H1 (cell line): ENCODE measurements around the gene CCDC86. TPM values are rescaled to one million over a fixed set of nuclear protein-coding genes. Genes with fewer than 3 reads are reported as not detected.

Experiments used
- CTCF ChIA-PET: fragments of 300-600 bp; sonication (Branson Sonifier 250); formaldehyde crosslinking; loops from one replicate; lab custom pipeline; 2021; ENCODE audit not compliant: partially characterized antibody; lab: Charles Lee
- POLR2A ChIA-PET: fragments of 300-600 bp; sonication (Branson Sonifier 250); formaldehyde crosslinking; loops from one replicate; lab custom pipeline; 2021; ENCODE audit warnings: inconsistent platforms; ENCODE audit not compliant: partially characterized antibody; lab: Charles Lee
- DNase-seq, 2 experiments: peaks; one replicate each; pipeline versions ENCODE4 v3.0.0 to v3.0.0-alpha.2; 2010 to 2022; ENCODE audit warnings: low spot score in 2 of 2, low read depth in 1 of 2, mixed read lengths in 1 of 2
- FAIRE-seq: peaks from 2 replicates; lab custom pipeline; 2011; peaks lifted over from hg19 to GRCh38; lab: Jason Lieb, UNC
- H2AFZ ChIP-seq: 2 replicates; pipeline ENCODE4 v1.8.1; 2012; ENCODE audit warnings: low read length, inconsistent platforms
- H2AK5ac ChIP-seq: 2 replicates; pipeline ENCODE4 v1.6.1; 2013; ENCODE audit warnings: low read depth, low read length
- H2BK120ac ChIP-seq: replicated peaks from 2 replicates; pipeline ENCODE3; 2013; ENCODE audit warnings: low read depth, low read length, inconsistent platforms
- H2BK12ac ChIP-seq: 2 replicates; pipeline ENCODE4 v1.6.1; 2013; ENCODE audit warnings: low read depth, low read length
- H2BK15ac ChIP-seq: 2 replicates; pipeline ENCODE4 v1.6.1; 2013; ENCODE audit warnings: low read length
- H2BK20ac ChIP-seq: 2 replicates; pipeline ENCODE4 v1.6.1; 2013; ENCODE audit warnings: low read length
- H2BK5ac ChIP-seq: 2 replicates; pipeline ENCODE4 v1.6.1; 2013; ENCODE audit warnings: low read depth, low read length
- H3K14ac ChIP-seq: 2 replicates; pipeline ENCODE4 v1.6.1; 2013; ENCODE audit warnings: inconsistent platforms; ENCODE audit not compliant: insufficient read length
- H3K18ac ChIP-seq: 2 replicates; pipeline ENCODE4 v1.6.1; 2013; ENCODE audit warnings: low read length; ENCODE audit errors: extremely low read depth
- H3K23ac ChIP-seq: 2 replicates; pipeline ENCODE4 v1.6.1; 2013; ENCODE audit warnings: inconsistent platforms; ENCODE audit not compliant: insufficient read length
- H3K23me2 ChIP-seq: 2 replicates; pipeline ENCODE4 v1.6.1; 2013; ENCODE audit warnings: low read depth, low read length
- H3K27ac ChIP-seq: 2 replicates; pipeline ENCODE4 v1.6.1; 2011; ENCODE audit warnings: low read depth, low read length, inconsistent platforms
- H3K27me3 ChIP-seq, 4 experiments: replicated peaks in 1 of 4; 1 replicate in 1 of 4; 2 replicates in 3 of 4; pipeline versions ENCODE4 v1.6.1 to v1.8.1; 2011 to 2013; ENCODE audit warnings: low read length in 3 of 4, mild to moderate bottlenecking in 3 of 4, inconsistent platforms in 2 of 4, mixed read lengths in 2 of 4, moderate library complexity in 1 of 4; ENCODE audit not compliant: control insufficient read depth in 3 of 4, insufficient read depth in 3 of 4; ENCODE audit errors: extremely low read depth in 1 of 4
- H3K36me3 ChIP-seq, 4 experiments: 2 replicates each; pipeline versions ENCODE4 v1.6.1 to v1.8.1; 2011 to 2013; ENCODE audit warnings: mild to moderate bottlenecking in 4 of 4, low read length in 3 of 4, moderate library complexity in 2 of 4, control low read depth in 1 of 4, inconsistent platforms in 1 of 4; ENCODE audit not compliant: insufficient read depth in 4 of 4, control insufficient read depth in 2 of 4
- H3K4ac ChIP-seq: replicated peaks from 2 replicates; pipeline ENCODE3; 2013; ENCODE audit warnings: low read length, low read depth, mixed read lengths, inconsistent platforms; ENCODE audit not compliant: insufficient read length
- H3K4me1 ChIP-seq, 4 experiments: replicated peaks in 1 of 4; 1 replicate in 1 of 4; 2 replicates in 3 of 4; pipeline versions ENCODE4 v1.6.1 to v1.8.1; 2011 to 2013; ENCODE audit warnings: low read length in 3 of 4, inconsistent platforms in 2 of 4, mixed read lengths in 1 of 4; ENCODE audit not compliant: insufficient read depth in 4 of 4, control insufficient read depth in 3 of 4
- H3K4me2 ChIP-seq, 2 experiments: 2 replicates each; pipeline versions ENCODE4 v1.6.1 to v1.8.1; 2011 to 2013; ENCODE audit warnings: low read depth in 2 of 2, low read length in 2 of 2, control low read depth in 1 of 2, inconsistent platforms in 1 of 2, mild to moderate bottlenecking in 1 of 2; ENCODE audit not compliant: insufficient read depth in 1 of 2
- H3K4me3 ChIP-seq, 4 experiments: fragments of 200-600, 300-600 bp in 1 of 4; sonication (generic), shearing (Covaris generic), sonication (Bioruptor Twin) in 1 of 4; 2 replicates each; pipeline versions ENCODE4 v1.5.1 to v1.8.1; 2011 to 2016; ENCODE audit warnings: low read length in 4 of 4, low read depth in 3 of 4, control low read depth in 2 of 4, inconsistent platforms in 2 of 4, mild to moderate bottlenecking in 2 of 4, mixed read lengths in 1 of 4, moderate library complexity in 1 of 4; ENCODE audit not compliant: insufficient read depth in 2 of 4; ENCODE audit errors: extremely low read depth in 1 of 4
- H3K56ac ChIP-seq: replicated peaks from 2 replicates; pipeline ENCODE3; 2013; ENCODE audit warnings: low read depth, mild to moderate bottlenecking, mixed read lengths, low read length, inconsistent platforms; ENCODE audit not compliant: insufficient read length
- H3K79me1 ChIP-seq: 2 replicates; pipeline ENCODE4 v1.6.1; 2013; ENCODE audit warnings: low read depth, low read length, control low read depth
- H3K79me2 ChIP-seq, 2 experiments: 2 replicates each; pipeline versions ENCODE4 v1.6.1 to v1.8.1; 2012 to 2013; ENCODE audit warnings: low read length in 2 of 2, mild to moderate bottlenecking in 2 of 2, inconsistent platforms in 1 of 2; ENCODE audit not compliant: insufficient read depth in 2 of 2, control insufficient read depth in 1 of 2
- H3K9ac ChIP-seq, 4 experiments: replicated peaks in 1 of 4; 1 replicate in 1 of 4; 2 replicates in 3 of 4; pipeline versions ENCODE4 v1.6.1 to v1.8.1; 2011 to 2013; ENCODE audit warnings: low read depth in 3 of 4, low read length in 3 of 4, control low read depth in 2 of 4, mild to moderate bottlenecking in 2 of 4, moderate library complexity in 2 of 4, inconsistent platforms in 1 of 4; ENCODE audit errors: extremely low read depth in 1 of 4
- H3K9me3 ChIP-seq, 2 experiments: 2 replicates each; pipeline versions ENCODE4 v1.6.1 to v1.8.1; 2012 to 2013; ENCODE audit warnings: mild to moderate bottlenecking in 2 of 2, moderate library complexity in 2 of 2, control low read depth in 1 of 2, inconsistent platforms in 1 of 2, low read depth in 1 of 2, low read length in 1 of 2, mixed read lengths in 1 of 2; ENCODE audit not compliant: insufficient read depth in 2 of 2
- H4K20me1 ChIP-seq, 2 experiments: replicated peaks in 1 of 2; 2 replicates each; pipeline versions ENCODE3 to v1.8.1; 2011 to 2013; ENCODE audit warnings: inconsistent platforms in 2 of 2, low read length in 2 of 2, mild to moderate bottlenecking in 1 of 2; ENCODE audit not compliant: insufficient read depth in 2 of 2, control insufficient read depth in 1 of 2
- H4K5ac ChIP-seq: 2 replicates; pipeline ENCODE4 v1.6.1; 2013; ENCODE audit warnings: low read length, low read depth, mixed read lengths, inconsistent platforms; ENCODE audit not compliant: insufficient read length
- H4K8ac ChIP-seq: 2 replicates; pipeline ENCODE4 v1.8.0; 2013; ENCODE audit warnings: mild to moderate bottlenecking, moderate library complexity, low read length, inconsistent platforms; ENCODE audit not compliant: insufficient read depth; ENCODE audit errors: extremely low read depth
- H4K91ac ChIP-seq: replicated peaks from 2 replicates; pipeline ENCODE3; 2013; ENCODE audit warnings: low read length, mixed read lengths, inconsistent platforms; ENCODE audit not compliant: insufficient read length
- ATF2 ChIP-seq: IDR thresholded peaks from 2 replicates; pipeline ENCODE4 v1.6.1; 2012; ENCODE audit warnings: low read length, inconsistent platforms
- ATF3 ChIP-seq: IDR thresholded peaks from 2 replicates; pipeline ENCODE4 v1.6.1; 2011; ENCODE audit warnings: low read depth, mild to moderate bottlenecking, low read length; ENCODE audit not compliant: insufficient read depth
- FOSL1 ChIP-seq: IDR thresholded peaks from 2 replicates; pipeline ENCODE4 v1.6.1; 2011; ENCODE audit warnings: mild to moderate bottlenecking, low read depth, low read length, moderate library complexity; ENCODE audit not compliant: insufficient read depth
- GABPA ChIP-seq: IDR thresholded peaks from 2 replicates; pipeline ENCODE4 v1.6.1; 2011; ENCODE audit warnings: mild to moderate bottlenecking, low read length, moderate library complexity, borderline replicate concordance; ENCODE audit not compliant: insufficient read depth
- KDM4A ChIP-seq: IDR thresholded peaks from one replicate; pipeline ENCODE4 v1.7.1; 2012; ENCODE audit warnings: low read depth, mild to moderate bottlenecking, moderate library complexity, low read length, inconsistent platforms; ENCODE audit not compliant: severe bottlenecking
- MAFK ChIP-seq: IDR thresholded peaks from 2 replicates; pipeline ENCODE4 v1.6.1; 2012; ENCODE audit warnings: low read depth, mild to moderate bottlenecking, improper control_type of control experiment, low read length
- SIX5 ChIP-seq: IDR thresholded peaks from 2 replicates; pipeline ENCODE4 v1.6.1; 2011; ENCODE audit warnings: mild to moderate bottlenecking, low read depth, low read length
- SP1 ChIP-seq: IDR thresholded peaks from 2 replicates; pipeline ENCODE4 v1.6.1; 2011; ENCODE audit warnings: low read depth, low read length
- WGBS, 2 experiments: shearing (Covaris generic) in 1 of 2; methylation state at CpG; one replicate each; pipeline versions ENCODE4 v1.1.6 to v1.1.7; 2013 to 2015; ENCODE audit warnings: low lambda C conversion rate in 2 of 2, mixed read lengths in 2 of 2, inconsistent platforms in 1 of 2, low coverage in 1 of 2, missing lambda C conversion rate in 1 of 2; ENCODE audit not compliant: insufficient replicate concordance in 2 of 2, insufficient coverage in 1 of 2, insufficient read length in 1 of 2; ENCODE audit errors: extremely low coverage in 1 of 2, missing lambda C conversion rate in 1 of 2; 5-methylcytosine and 5-hydroxymethylcytosine counted together
- polyA plus RNA-seq, 7 experiments: library from polyadenylated mRNA; depleted of rRNA in 3 of 7; stranded (reverse) in 5 of 7; unstranded in 2 of 7; fragments of >200 nt in 5 of 7; fragments of 200-250 nt in 2 of 7; gene quantifications; 1 replicate in 5 of 7; 2 replicates in 1 of 7; 4 replicates in 1 of 7; pipeline versions ENCODE4 v1.2.1 to v1.2.3, GENCODE V29; 2011 to 2013; ENCODE audit warnings: missing spikeins in 2 of 7, mixed read lengths in 2 of 7
- total RNA-seq: library from RNA; stranded (reverse); fragmentation: NEBNext Ultra II Directional; extraction: Animal tissue kit (Norgen Biotek cat#: 25700); gene quantifications from 2 replicates; pipeline ENCODE4 v1.2.1, GENCODE V29; 2021

Gene CCDC86
- total and polyA plus RNA-seq, 2 of the 8 experiments (the other 6 are each of a cell fraction or from before 2014, with no cell fraction given), result 37.7 to 76.4 TPM

- Histone ChIP-seq H3K56ac (no peak overlapping the region), H3K23me2 (no peaks in the 10 kb centered on the region), H2AFZ (no peak overlapping the region)
- TF ChIP-seq SP1 (no peak), MAFK (no peak), ATF2 (no peak), ATF3 (no peak), KDM4A (no peak), SIX5 (no peak), FOSL1 (no peak), GABPA (no peak)
- TF ChIP-seq, all 59 proteins: peak for 0
- Histone ChIP-seq H4K5ac (no peak overlapping the region), H3K9me3 (no peaks in the 10 kb centered on the region), H3K27me3 (no peaks in the 10 kb centered on the region), H4K91ac (no peak overlapping the region), H3K14ac (no peak overlapping the region), H2BK15ac (no peak overlapping the region), H3K79me1 (no peaks in the 10 kb centered on the region), H3K4ac (no peak overlapping the region), H3K27ac (no peak overlapping the region), H2BK120ac (no peak overlapping the region), H3K4me1 (no peaks in the 10 kb centered on the region; a peak in 1 of 7 replicates), H3K36me3 (peaks cover 0 to 5% (median 0%) of the 10 kb centered on the region in 4 experiments; a peak in 2 of 8 replicates), H4K20me1 (no peaks in the 10 kb centered on the region), H3K18ac (no peak overlapping the region), H3K4me3 (no peak overlapping the region), H3K4me2 (no peak overlapping the region), H2BK5ac (no peak overlapping the region), H2BK12ac (no peak overlapping the region), H2BK20ac (no peak overlapping the region), H2AK5ac (no peak overlapping the region), H3K9ac (no peak overlapping the region), H3K23ac (no peak overlapping the region), H4K8ac (no peak overlapping the region), H3K79me2 (no peaks in the 10 kb centered on the region)
- 89% methylated on average over 5 of the region's 5 CpGs; no CpG with 5 or more reads in 1 of the 2 experiments for WGBS, 2 experiments
- CTCF ChIA-PET, result interaction anchor here (0.9 to 9.5 kb wide), 3 partner anchors 10 to 47 kb away, joined by 3 to 52 read pairs (median 6); no protein-coding TSS in a partner anchor
- DNase-seq (no peak), FAIRE-seq (no peak)
- POLR2A ChIA-PET, result interaction anchor here (0.8 kb wide), 1 partner anchor 9 kb away, joined by 3 read pairs; no protein-coding TSS in a partner anchor
Measured at GRCh38 chr11:60878245-60879101, 36.6 kb downstream of the CCDC86 start.
